Stimulated activated CD4-positive, alpha-beta T cell treated with anti-CD3 and anti-CD28 coated beads, Interleukin-12 subunit alpha, Interleukin-12 subunit beta, amount 100 ng/mL, for 4 hours (primary cell): ENCODE results near the gene NMNAT1.
A peak's percentile ranks its signal among the peaks of the same experiment; 100 is the strongest.
"Not testable (repeated sequence)": the region's sequence is repeated elsewhere in the genome, so short reads cannot be mapped to it uniquely, and the experiment has no call there.

ENCODE experiments used
- DNase-seq: peaks from one replicate; pipeline ENCODE4 v3.0.0-alpha.2; 2020

Gene NMNAT1

DNA sequence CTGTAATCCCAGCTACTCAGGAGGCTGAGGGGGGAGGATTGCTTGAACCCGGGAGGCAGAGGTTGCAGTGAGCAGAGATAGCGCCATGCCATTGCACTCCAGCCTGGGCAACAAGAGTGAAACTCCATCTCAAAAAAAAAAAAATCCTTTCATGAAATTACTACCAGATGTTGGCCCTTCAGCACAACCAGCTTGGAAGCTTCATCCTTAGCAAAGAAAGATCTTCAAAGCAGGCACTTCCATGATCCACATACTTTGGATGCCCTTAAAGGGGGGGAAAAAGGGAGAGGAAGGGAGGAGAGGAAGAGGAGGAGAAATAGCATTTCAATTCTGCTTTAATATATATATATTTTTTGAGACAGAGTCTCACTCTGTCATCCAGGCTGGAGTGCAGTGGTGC, 77.4 kb downstream of the NMNAT1 start:
- not testable (repeated sequence) for DNase-seq

DNA sequence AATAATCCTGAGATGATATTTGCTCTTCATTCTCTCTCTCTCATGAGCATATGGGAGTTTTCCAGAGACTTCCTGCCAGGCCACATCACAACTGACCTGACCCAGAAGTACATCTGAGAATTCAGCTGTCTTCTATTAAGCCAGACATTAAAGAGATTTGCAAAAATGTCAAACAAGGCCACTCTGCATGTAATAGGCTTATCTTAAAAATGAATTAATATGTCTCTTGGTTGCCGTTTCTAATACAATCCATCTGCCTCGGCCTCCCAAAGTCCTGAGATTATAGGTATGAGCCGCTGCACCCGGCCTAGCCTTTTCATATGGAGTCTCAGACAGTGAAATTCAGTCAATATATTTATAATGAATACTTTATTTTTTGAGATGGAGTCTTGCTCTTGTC, 78.7 kb downstream of the NMNAT1 start:
- not testable (repeated sequence) for DNase-seq

DNA sequence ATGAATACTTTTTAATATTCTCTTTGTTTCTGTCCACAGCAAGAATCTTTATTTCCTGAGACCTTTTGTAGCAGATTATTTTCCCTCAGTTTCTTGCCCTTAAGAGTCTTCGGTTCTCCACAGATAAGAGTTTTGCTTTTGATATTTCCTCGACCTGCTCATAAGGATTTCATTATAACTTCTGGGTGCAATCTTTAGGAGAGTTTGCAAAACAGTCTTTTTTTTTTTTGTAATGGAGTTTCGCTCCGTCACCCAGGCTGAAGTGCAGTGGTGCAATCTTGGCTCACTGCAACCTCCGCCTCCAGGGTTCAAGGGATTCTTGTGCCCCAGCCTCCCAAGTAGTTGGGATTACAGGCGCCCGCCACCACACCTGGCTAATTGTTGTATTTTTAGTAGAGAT, 79.4 kb downstream of the NMNAT1 start:
- DNase-seq: no peak

- DNase-seq: no peak
Measured at GRCh38 chr1:10025354-10025753, 82.1 kb downstream of the NMNAT1 start.

- no peak for DNase-seq
Measured at GRCh38 chr1:10027027-10027426, 83.8 kb downstream of the NMNAT1 start.

GRCh38 chr1:10028956-10029500, 85.8 kb downstream of the NMNAT1 start:
- DNase-seq: not testable (repeated sequence)

DNA sequence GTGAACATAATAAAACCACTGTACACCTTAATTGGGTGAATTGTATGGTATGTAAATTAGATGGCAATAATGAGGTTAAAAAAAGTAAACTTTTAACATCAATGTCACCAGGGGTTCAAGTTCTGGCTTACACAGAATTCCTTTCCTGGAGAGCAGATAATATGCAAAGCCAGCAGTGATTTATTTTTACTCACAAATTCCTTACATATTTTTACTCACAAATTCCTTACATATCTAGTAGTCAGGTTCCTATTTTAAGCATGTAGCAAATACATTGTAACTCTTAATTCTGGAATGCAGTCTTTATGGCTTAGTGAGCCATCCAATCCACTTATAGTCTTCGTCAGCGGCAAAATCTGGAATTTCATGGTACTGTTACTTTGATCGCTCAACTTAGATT, 88.2 kb downstream of the NMNAT1 start:
- no peak for DNase-seq

DNA sequence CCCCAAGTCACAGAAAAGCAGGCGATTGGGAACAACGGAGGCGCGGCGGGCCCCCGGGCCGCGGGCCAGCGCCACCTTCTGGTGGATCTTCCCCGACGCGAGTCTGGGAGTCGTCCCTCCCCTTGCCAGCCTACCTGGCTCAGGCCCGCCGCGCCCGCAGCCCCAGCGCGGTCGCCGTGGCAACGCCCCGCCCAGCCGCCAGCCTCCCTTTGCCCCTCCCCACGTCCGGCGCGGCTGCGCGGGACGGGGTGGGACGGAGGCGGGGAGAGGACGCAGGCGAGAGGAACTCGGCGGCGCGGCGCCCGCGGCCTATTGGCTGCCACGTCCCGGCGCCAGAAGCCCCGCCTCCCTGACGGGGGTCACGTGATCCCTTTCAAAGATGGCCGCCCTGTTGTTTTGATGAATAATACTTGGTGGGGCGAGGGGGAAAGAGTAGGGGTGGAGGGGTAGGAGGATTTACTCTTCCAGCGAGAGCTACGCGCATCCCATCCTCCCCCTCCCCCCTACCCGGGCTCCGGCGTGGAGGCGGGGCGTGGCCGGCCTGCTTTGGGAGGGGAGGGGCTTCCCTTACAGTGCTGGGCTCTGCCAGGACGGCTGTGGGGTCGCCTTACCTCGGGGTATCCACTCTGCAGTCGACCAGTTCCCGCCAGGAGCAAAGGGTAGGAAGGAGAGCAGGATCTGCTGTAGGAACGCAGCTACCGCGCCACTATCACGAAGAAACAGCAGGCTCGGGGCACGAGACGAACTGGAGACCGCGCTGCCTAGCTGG, 89.5 kb downstream of the NMNAT1 start, which contains the start of gene UBE4B:
UBE4B (plus strand) TSS at position 369 of the 769 bp plus-strand sequence. CDS start 713 bp downstream, outside the sequence.
- DNase-seq: peak; percentile 97

- no peak for DNase-seq
Measured at GRCh38 chr1:10033359-10033845, 90.1 kb downstream of the NMNAT1 start.
